HG02759 (cell line): ENCODE data around the gene ZNF423.

Experiments
- ATAC-seq: cut with Tn5 transposase; IDR thresholded peaks from one replicate; pipeline ENCODE4 v1.9.1; 2021; ENCODE audit warnings: mild to moderate bottlenecking, moderate library complexity; ENCODE audit not compliant: unreplicated experiment

Gene ZNF423

GRCh38 chr16:49756775-49757558, 98.9 kb downstream of the ZNF423 start:
- no peak for ATAC-seq

GRCh38 chr16:49755716-49756505, 100.0 kb downstream of the ZNF423 start:
- ATAC-seq = no peak

GRCh38 chr16:49755313-49755620, 100.6 kb downstream of the ZNF423 start:
- no peak for ATAC-seq

- ATAC-seq = no peak
These were observed 101.2 kb downstream of the ZNF423 start for GRCh38 chr16:49754495-49755312.

GRCh38 chr16:49750341-49751000, 105.4 kb downstream of the ZNF423 start:
- no peak for ATAC-seq

GRCh38 chr16:49749816-49750215, 106.1 kb downstream of the ZNF423 start:
- ATAC-seq = no peak

- ATAC-seq = no peak
These were observed 107.6 kb downstream of the ZNF423 start for GRCh38 chr16:49748322-49748721.

- ATAC-seq = no peak
These were observed 108.3 kb downstream of the ZNF423 start for GRCh38 chr16:49747654-49748053.

GRCh38 chr16:49746545-49746944, 109.4 kb downstream of the ZNF423 start:
- no peak for ATAC-seq

- ATAC-seq = no peak
These were observed 110.6 kb downstream of the ZNF423 start for GRCh38 chr16:49745311-49745747.

- no peak for ATAC-seq
These were observed 111.4 kb downstream of the ZNF423 start for GRCh38 chr16:49744244-49745220.

- ATAC-seq = no peak
These were observed 112.3 kb downstream of the ZNF423 start for GRCh38 chr16:49743658-49744057.

GRCh38 chr16:49743203-49743464, 112.8 kb downstream of the ZNF423 start:
- no peak for ATAC-seq

- no peak for ATAC-seq
These were observed 113.3 kb downstream of the ZNF423 start for GRCh38 chr16:49742428-49743202.

- ATAC-seq = no peak
These were observed 115.7 kb downstream of the ZNF423 start for GRCh38 chr16:49740256-49740655.

GRCh38 chr16:49739381-49739780, 116.5 kb downstream of the ZNF423 start:
- no peak for ATAC-seq

- ATAC-seq = no peak
These were observed 117.1 kb downstream of the ZNF423 start for GRCh38 chr16:49738832-49739231.

- ATAC-seq = no peak
These were observed 117.9 kb downstream of the ZNF423 start for GRCh38 chr16:49738001-49738400.

- no peak for ATAC-seq
These were observed 118.4 kb downstream of the ZNF423 start for GRCh38 chr16:49737541-49737940.
